Dermis microvascular lymphatic vessel endothelial cell (primary cell): ENCODE measurements around the gene SLC15A3. TPM values are rescaled to one million over a fixed set of nuclear protein-coding genes. Genes with fewer than 3 reads are reported as not detected.
"Not testable (repeated sequence)": the region's sequence is repeated elsewhere in the genome, so short reads cannot be mapped to it uniquely, and the experiment has no call there.

ENCODE experiments used
- DNase-seq, 2 donors: peaks; one replicate each; pipeline versions ENCODE4 v3.0.0 to v3.0.0-alpha.2; 2010; ENCODE audit warnings: low read depth in 2 of 2
- total RNA-seq: library from RNA; depleted of rRNA; stranded (reverse); fragments of >200 nt; gene quantifications from 2 replicates; pipeline ENCODE4 v1.2.1, GENCODE V29; 2014

SLC15A3 gene
- total RNA-seq, 1 donor from 2014 or later, result 5.3 TPM

- DNase-seq, result peak in 1 of 2 donors; percentile 49
Measured at GRCh38 chr11:60914633-60915247, 37.2 kb downstream of the SLC15A3 start.

GRCh38 chr11:60913793-60914632, 38.0 kb downstream of the SLC15A3 start, which contains the start of gene TMEM109:
Gene TMEM109 (plus strand): TSS chr11:60914158. CDS start chr11:60919694, 5,536 bp downstream.
- DNase-seq, result peak; percentile 96 to 97

GRCh38 chr11:60912851-60913528, 39.0 kb downstream of the SLC15A3 start:
- DNase-seq, result peak; percentile 62 to 71

DNA sequence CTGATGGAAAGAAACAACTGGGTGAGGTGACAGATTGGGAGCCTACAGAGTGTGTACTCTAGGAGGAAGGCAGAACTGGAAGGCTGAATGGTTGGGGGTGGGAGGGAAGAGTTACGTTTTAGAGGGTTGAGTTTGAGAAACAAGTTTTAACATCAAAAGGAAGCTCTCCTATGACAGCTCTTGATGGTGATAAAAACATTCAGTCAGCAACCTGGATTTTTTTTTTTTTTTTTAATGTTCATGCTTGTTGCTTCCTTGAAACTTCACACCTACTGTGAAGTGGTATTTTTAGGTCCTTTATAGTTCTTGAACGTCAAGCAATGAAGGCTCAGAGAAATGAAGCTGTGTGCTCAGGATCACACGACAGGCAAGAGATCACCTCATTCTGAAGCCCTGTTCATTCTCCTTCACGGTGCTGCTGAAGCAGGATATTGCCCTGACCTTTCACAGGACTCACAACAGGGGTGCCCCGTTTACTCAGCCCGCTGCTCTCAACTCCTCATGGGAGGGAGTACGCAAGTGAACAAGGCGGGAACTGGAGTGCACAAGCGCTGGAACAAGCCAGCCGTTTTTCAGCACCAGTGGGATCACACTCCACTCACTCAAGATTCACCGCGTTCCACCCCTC, 39.6 kb downstream of the SLC15A3 start:
- no peak for DNase-seq

DNA sequence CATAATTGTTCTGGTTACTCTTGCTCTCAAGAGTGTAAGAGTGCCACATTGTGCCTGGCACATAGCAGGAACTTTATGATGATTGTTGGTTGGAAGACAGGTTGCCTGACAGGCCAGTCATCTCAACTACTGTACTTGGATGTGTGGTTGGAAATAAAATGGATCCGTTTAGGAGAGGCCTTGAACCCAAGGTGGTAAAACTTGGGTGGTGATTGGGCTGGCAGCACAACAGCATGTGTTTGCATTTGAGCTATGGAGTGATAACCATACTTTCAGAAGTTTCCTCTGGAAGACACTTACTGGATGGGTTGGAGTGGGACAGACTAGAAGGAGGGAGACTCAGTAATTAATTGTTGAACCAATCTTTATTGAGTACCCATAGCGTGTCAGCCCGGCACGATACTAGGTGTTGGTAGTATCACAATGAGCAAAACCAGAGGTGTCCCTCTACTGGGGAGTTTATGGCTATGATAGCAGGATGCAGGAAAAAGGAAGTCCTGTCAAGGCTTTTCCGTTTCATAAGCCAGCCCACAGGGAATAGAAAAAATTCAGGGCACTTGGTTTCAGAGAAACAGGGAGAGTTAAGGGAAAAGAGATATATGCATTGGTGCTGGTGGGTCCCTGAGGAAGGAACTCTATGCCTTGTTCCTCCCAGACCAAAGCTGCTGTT, 41.1 kb downstream of the SLC15A3 start:
- peak; percentile 53 to 84 for DNase-seq

DNA sequence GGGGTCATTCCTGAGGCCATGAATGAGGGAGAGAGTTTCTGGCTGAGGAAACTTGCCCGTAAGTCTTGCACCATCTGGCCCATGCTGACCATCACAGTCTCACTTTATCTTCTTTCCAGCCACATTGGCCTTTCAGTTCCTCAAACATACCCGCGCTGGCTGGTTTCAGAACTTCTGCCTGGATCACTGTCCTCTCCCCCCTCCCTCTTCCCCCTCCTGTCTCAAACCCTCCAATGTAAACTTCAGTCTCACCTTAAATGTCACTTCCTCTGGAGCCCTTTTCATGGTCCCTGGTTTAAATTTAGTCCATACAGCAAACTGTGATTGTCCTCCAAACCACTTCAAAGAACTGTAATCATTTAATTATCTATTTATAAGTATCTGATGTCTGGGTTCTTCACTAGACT, 41.7 kb downstream of the SLC15A3 start:
- DNase-seq, result no peak

- DNase-seq, result not testable (repeated sequence)
Measured at GRCh38 chr11:60909680-60910280, 42.2 kb downstream of the SLC15A3 start.

DNA sequence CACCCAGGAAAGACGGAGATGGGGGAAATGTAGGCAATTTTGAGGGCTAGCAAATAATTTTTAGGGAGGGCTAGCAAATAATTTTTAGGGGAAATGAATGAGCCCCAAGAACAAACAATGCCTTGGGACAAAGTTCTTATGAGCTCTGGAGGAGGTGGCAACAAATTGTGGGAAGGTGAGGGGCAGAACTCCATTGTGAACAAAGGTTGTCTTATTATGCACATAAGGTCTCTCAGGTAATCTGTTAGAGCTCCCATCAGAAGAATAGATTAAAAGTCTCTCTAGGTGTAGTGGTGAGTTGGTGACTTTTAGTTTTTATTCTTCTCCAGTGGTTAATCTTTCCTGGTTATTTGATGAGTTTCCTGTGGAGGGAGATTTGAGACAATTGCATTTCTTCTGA, 43.2 kb downstream of the SLC15A3 start:
- DNase-seq, result no peak

- peak; percentile 95 to 98 for DNase-seq
Measured at GRCh38 chr11:60906132-60906972, 45.6 kb downstream of the SLC15A3 start, which contains the start of gene PRPF19. Gene PRPF19 (minus strand): TSS chr11:60906585. CDS start chr11:60906382, 203 bp downstream.

DNA sequence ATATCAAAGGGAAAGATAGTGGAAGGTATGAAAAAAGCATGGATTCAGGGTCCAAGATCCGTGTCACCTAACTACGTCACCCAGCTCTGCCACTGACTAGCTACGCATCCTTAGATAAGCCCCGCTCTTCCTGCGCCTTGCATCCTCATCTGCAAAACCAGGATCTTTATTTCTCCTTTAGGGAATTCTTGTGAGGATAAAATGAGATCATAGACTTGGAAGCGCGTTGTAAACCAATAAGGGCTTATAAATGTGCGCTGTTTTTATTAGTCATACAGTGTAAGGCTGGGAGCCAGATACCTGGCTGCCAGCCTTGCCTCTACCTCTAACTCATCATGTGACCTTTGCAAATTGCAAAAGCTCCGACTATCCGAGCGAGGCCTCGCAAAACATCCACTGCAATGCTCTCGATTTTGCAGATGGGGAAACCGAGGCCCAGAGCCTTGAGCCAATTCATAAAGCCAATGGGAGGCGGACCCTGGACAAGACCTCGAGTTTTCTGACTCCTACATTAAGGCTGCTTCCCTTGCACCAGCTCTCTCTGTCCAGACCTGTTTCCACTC, 46.3 kb downstream of the SLC15A3 start:
- DNase-seq, result peak in 1 of 2 donors; percentile 62

GRCh38 chr11:60905047-60905446, 46.9 kb downstream of the SLC15A3 start:
- DNase-seq, result no peak

GRCh38 chr11:60902625-60903024, 49.4 kb downstream of the SLC15A3 start:
- DNase-seq, result no peak

- no peak for DNase-seq
Measured at GRCh38 chr11:60900673-60901404, 51.1 kb downstream of the SLC15A3 start.

DNA sequence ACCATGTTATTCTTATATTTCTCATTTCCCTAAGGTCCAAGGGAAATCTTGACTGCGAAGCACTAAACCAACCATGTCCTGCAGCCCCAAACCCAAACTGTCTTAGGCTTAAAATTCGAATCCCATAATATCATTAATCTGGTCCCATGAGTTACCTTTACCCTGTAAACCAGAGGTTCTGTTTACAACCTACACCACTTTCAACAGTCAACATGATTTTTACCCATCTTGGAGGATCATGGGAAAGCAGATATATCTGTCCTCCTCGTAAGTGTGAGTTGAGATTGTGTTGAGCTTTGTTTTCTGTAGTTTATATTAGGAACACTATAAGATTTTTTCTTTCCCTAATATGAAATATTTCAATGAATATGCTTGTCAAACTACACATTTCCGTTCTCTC, 52.0 kb downstream of the SLC15A3 start:
- no peak for DNase-seq

DNA sequence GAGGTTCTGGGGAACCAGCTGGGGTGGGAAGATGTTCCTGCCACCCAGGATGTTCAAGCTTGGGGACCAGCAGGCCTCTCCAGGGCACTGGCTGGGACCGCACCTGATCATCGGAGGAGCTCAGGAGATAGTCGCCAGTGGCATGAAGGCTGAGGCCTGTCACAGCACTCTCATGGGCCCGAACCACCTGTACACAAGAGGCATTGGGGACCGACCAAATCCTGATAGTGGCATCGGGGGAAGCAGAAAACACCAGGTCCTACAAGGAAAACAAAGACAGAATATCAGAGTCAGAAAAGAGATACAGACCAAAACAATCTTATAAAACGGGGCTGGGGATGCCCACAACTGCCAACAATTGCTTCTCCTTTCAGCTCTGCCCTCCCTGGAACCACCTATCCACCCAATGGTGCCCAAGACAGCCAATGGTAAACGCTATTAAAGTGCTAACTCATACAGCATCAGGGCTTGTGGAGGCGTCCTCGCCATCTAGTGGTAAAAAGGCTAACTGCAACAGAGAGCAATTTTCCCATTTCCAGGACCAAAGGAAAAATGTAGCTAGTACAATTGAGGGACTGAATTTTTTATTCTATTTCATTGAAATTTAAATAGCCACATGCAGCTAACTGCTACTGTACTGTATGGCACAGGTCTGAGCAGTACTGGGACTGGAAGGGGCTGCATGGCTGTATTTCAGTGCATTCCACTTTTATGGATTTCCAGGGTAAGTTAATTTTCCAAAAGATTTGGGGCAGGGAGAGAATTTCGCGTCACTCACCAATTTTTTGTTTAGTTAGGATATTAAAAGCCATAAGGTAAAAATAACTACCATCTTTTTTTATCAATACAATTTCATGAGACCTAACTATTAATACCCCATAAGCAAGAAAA, 52.7 kb downstream of the SLC15A3 start:
- DNase-seq, result peak; percentile 55 to 76

- no peak for DNase-seq
Measured at GRCh38 chr11:60897496-60897895, 54.5 kb downstream of the SLC15A3 start.

- DNase-seq, result no peak
Measured at GRCh38 chr11:60895687-60896086, 56.3 kb downstream of the SLC15A3 start.
